HG03354 (cell line): ENCODE measurements around the gene DENND2D.
"Not testable (repeated sequence)": the region's sequence is repeated elsewhere in the genome, so short reads cannot be mapped to it uniquely, and the experiment has no call there.

Experiments
- ATAC-seq: cut with Tn5 transposase; IDR thresholded peaks from one replicate; pipeline ENCODE4 v1.9.1; 2021; ENCODE audit warnings: mild to moderate bottlenecking; ENCODE audit not compliant: unreplicated experiment, poor library complexity, severe bottlenecking

Gene DENND2D

DNA sequence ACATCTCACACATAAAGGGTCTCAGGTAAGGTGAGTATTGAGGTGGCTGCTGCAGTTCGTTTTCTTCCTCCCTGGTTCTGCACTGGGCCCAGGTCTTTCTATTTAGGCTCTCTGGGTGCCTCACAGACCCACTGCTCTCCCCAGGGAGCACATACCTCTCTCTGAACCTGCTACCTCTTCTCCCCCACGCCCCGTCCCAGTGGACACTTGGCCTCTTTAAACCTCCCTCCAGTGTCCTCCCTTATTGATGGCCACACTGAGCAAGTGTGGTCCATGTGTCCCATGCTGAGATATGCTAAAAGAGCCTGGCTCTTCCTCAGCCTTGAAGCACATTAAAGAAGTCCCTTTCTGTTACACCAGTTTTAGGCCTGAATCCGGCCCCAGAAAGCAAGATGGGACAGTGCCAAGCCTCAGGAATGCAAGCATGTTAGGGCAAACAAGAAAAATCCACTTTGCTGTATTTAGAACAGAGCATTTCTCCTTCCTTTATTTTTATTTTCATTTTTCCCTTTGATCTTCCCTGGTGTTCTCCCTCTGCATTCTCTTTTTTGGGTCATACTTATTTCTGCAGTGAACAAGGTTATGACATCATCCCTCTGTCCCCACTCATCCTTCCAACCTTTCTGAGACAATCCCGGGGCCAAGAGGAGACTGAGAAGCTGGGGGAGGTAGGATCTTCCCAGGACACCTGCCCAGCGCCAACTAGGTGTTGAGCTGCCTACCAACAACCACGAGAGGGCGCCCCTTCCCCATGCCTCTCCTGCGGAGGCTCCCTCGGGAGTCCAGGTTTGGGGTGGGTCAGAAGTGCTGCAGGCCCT lies 22.1 kb upstream of the DENND2D start:
- ATAC-seq = peak; percentile 19

- ATAC-seq = peak; percentile 66
Measured at GRCh38 chr1:111221633-111222291, 21.3 kb upstream of the DENND2D start.

DNA sequence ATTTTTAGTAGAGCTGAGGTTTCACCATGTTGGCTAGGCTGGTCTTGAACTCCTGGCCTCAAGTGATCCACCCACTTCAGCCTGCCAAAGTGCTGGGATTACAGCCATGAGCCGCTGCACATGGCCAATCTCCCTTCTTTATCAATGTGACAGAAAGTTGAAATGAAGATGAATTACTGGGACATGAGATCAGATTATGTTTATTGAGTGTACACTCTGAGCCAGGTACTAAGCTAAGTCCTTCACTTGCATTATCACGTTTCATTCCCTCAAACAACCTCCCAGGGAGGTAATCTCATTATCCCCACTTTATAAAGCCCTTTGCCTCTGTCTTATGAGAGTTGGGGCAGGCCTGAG lies 20.8 kb upstream of the DENND2D start:
- ATAC-seq = no peak

- no peak for ATAC-seq
Measured at GRCh38 chr1:111220302-111220890, 19.9 kb upstream of the DENND2D start.

DNA sequence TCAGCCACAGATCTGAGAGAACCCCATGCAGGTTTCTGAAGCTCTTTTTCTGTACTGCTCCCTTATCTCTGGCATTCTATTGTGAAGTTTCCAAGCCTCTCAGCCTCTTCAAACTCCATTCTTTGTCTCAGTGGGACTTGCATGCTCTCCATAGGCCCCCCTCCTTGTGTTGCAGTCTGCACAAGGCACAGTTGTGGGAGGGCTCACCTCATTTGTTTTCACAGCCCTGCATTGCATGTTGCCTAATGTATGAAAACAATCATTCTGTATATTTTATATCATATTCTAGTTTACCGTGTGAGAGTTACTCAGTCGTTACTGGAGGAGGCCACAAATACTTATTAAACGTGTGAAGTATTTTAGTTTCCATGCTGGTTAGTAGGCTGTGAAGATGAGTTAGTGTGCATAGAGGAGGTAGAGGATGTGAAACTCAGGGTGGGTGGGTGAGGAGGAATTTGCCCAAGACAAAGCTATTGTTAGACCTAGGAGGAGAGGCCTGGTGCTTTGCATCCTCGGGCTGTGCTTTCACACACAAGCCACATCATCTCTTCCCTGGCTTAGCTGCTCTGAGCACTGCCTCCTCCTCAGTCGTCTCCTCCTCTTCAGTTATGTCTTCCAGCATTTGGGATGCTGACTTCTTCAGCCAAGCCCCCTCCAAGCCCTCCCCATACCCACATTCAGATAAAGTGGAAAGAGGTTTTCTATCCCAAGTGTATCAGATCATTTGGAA lies 19.3 kb upstream of the DENND2D start:
- ATAC-seq = peak; percentile 40

DNA sequence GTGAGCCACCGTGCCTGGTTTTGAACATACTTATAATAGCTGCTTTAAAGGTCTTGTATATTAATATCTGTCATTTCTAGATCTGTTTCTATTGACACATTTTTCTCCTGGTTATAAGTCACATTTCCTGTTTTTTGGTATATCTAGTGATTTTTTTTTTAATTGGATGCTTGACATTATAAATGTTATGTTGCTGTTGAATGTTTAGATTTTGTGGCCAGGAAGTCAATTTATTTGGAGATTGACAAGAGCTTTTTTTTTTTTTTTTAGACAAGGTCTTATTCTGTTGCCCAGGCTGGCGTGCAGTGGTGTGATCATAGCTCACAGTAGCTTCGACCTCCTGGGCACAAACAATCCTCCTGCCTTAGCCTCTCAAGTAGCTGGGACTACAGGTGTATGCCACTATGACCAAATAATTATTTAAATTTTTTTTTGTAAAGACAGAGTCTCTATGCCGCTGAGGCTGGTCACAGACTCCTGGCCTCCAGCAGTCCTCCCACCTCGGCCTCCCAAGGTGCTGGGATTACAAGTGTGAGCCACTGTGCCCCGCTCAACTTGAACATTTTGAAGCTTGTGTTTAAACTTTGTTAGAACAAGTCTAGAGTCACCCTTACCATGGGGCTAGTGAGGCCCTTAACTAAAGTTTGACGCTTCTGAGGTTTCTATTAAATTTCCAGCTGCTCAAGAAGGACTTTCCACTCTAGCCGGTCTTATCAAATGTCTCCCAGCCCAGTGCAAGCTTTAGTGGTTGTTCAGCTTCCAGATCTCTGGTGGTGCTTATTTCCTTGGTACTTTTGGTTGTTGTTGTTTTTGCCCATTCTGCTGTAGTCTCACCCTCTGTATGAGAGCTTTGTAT lies 18.5 kb upstream of the DENND2D start:
- ATAC-seq = peak; percentile 0

DNA sequence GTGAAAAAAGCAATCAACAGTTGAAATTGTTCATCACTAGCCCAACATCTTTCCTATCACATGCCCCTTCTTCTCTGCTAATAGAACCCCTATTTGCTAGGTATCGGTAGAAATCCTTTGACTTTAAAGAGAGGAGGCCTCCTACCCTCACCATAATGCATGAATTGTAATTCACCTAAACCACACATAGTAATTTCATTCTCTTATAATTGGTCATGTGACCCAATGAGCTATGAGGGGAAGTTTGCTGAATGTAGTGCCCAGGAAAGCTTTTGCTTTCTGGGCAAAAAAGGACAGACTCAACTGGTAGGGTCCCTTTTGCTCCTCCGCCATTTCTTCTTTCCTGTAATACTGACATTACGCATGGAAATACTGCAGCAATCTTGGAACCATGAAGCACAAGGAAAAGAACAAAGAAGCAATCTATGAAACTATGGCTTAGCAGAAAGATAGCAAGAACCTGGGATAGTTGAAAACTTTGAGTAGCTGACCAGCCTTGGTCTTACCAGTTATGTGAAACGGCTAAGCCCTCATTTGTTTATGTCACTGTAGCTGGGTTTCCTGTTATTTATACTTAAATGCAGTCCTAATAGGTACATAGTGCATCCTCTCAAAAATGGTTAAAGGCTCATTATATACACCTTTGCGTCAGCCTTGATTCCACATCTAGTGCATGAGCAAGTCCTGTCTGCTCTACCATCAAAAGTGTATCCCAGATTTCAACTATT lies 16.9 kb upstream of the DENND2D start:
- ATAC-seq = no peak

GRCh38 chr1:111216751-111217150 lies 16.3 kb upstream of the DENND2D start:
- ATAC-seq = no peak

DNA sequence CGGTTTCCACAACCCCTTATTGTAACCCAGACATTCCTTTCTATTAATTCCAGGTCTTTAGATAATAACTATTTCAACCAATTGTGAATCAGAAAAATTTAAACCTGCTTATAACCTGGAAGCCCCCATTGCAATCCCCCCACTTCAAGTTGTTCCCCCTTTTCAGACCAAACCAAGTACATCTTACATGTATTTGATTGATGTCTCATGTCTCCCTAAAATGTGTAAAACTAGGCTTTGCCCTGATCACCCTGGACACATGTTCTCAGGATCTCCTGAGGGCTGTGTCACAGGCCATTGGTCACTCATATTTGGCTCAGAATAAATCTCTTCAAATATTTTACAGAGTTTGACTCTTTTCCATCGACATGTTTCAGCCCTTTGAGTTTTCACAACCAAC lies 14.8 kb upstream of the DENND2D start:
- not testable (repeated sequence) for ATAC-seq

GRCh38 chr1:111214884-111215283 lies 14.4 kb upstream of the DENND2D start:
- no peak for ATAC-seq

- ATAC-seq = no peak
Measured at GRCh38 chr1:111214074-111214801, 13.8 kb upstream of the DENND2D start.

GRCh38 chr1:111213412-111213811 lies 13.0 kb upstream of the DENND2D start:
- ATAC-seq = no peak

DNA sequence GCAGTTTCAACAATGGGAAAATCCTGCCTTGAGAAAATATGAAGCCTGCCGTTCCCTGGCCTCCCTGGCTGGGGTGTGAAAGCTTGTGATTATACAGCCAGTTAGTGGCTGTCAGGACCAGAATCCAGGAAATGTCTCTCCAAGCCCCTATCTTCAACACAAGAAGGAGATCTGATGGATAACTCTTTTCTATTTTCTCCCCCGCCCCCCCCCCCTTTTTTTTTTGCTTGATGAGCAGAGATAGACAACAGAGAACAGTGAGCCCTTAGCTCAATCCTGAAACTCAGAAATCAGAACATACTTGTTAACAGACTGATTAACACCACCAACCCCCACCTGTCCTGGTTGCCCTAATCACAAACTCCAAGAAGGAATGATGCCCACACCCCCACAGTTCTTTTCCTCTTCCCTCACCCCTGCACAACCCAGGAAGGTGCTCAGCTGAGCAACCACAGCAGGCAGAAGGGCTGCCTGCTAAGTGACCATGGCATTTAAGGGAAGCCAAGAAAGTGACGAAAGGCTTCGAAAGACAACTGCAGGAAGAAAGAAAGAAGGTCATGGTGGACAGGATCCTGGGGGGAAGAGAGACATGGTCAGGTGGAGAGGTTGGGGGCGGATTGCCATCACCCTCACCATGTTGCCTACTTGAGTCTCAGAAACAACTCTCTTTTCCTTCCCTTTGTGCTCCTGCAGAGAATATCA lies 12.3 kb upstream of the DENND2D start:
- ATAC-seq = no peak

DNA sequence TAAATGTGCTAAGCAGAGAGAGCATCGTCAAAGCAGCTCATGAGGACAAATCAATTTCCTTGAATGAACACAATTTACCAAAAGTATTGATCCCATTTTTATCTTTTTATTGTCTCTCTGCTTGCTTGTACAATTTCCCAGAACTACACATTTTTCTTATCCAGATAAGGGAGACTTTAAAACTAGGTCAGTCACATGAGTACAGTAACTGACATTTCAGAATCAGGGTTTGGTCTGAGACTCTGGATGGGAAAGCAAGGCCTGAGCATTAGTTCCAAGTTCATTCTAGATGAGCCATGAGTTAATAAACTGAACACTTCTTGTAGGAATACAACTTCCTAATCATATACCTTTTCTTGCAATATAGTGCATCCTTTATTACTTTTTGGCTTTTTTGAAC lies 11.5 kb upstream of the DENND2D start:
- ATAC-seq = no peak

GRCh38 chr1:111209622-111210021 lies 9.2 kb upstream of the DENND2D start:
- ATAC-seq = no peak

DNA sequence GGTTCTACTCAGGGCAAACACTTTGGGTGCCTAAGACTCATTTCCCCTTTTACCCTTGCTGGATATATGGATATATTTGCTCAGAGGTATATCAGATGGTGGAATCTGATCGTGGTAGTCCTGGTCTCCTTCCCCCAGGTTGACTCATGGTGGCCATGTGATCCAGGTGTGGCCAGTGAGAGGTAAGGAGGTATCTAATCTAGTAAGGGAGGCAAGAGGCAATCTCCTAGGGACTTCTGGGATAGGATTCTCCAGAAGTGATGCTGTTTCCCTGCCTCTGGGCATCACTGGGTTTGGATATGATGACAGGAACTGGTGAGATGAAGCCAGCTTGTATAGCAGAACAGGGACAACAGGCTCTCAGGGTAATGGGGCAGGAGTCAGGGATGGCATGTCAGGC lies 8.5 kb upstream of the DENND2D start:
- ATAC-seq = no peak

- no peak for ATAC-seq
Measured at GRCh38 chr1:111205714-111206050, 5.2 kb upstream of the DENND2D start.
